Activated naive CD8-positive, alpha-beta T cell (primary cell): ENCODE results near the gene CDC26.
"Not testable (repeated sequence)": the region's sequence is repeated elsewhere in the genome, so short reads cannot be mapped to it uniquely, and the experiment has no call there.

ENCODE experiments used
- H3K27ac Mint-ChIP-seq: one replicate; pipeline ENCODE4 v1.8.0; 2021; ENCODE audit warnings: mixed read lengths
- H3K27me3 Mint-ChIP-seq: one replicate; pipeline ENCODE4 v1.8.0; 2021; ENCODE audit warnings: mixed read lengths
- H3K36me3 Mint-ChIP-seq: one replicate; pipeline ENCODE4 v1.8.0; 2021; ENCODE audit warnings: mixed read lengths
- H3K4me1 Mint-ChIP-seq: one replicate; pipeline ENCODE4 v1.8.0; 2021; ENCODE audit warnings: low read depth, mixed read lengths
- H3K4me3 Mint-ChIP-seq: one replicate; pipeline ENCODE4 v1.8.0; 2021; ENCODE audit warnings: mild to moderate bottlenecking, mixed read lengths
- H3K9me3 Mint-ChIP-seq: one replicate; pipeline ENCODE4 v1.8.0; 2021; ENCODE audit warnings: low read depth, mixed read lengths

The CDC26 gene

DNA sequence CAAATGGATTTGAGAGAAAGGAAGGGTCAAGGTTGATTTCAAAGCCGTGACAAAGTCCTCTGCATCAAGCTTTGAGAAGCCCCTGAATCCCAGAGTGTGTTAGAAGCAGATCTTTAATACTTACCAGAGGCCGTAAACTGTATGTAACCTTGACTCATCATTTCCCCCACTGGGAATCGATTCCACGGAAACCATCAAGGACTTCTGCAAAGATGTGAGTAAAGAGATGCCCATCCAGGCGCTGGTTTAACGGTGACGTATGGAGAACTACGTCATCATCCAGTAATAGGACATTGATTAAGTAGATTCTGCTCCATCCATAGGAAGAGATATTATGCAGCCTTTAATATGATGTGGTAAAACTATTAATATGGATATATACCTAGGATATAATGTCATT is 26.2 kb upstream of the CDC26 start:
- Mint-ChIP-seq H3K4me1 (no peaks in the 10 kb centered on the region), H3K27ac (no peak overlapping the region), H3K36me3 (no peaks in the 10 kb centered on the region), H3K27me3 (no peaks in the 10 kb centered on the region), H3K9me3 (no peaks in the 10 kb centered on the region), H3K4me3 (no peak overlapping the region)

DNA sequence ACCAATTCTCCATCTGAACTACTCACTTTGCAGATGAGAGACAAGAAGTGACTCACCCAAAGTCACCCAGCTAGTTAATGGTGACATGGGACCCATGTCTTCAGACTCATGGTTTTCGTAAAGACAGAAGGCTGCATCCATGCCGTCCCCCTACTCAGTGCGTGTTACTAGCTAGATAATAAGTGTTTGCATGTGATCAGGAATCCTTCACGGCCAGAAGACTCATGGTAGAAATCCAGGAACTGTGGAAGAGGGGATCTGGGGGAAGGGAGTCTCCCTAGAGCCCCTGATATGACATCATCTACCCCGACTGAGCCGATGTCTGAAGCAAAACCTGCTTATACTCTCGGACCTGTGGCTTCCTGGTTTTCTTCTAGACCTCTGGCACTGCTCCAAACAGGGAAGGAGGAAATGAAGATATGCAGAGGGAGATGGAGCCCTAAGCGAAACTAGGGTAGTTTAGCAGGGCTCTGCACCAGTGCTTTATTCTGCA is 24.5 kb upstream of the CDC26 start:
- no peak overlapping the region for H3K4me3 Mint-ChIP-seq
- no peaks in the 10 kb centered on the region for H3K4me1 Mint-ChIP-seq
- H3K27me3 Mint-ChIP-seq = no peaks in the 10 kb centered on the region
- H3K27ac Mint-ChIP-seq = no peak overlapping the region
- H3K36me3 Mint-ChIP-seq = no peaks in the 10 kb centered on the region
- no peaks in the 10 kb centered on the region for H3K9me3 Mint-ChIP-seq

DNA sequence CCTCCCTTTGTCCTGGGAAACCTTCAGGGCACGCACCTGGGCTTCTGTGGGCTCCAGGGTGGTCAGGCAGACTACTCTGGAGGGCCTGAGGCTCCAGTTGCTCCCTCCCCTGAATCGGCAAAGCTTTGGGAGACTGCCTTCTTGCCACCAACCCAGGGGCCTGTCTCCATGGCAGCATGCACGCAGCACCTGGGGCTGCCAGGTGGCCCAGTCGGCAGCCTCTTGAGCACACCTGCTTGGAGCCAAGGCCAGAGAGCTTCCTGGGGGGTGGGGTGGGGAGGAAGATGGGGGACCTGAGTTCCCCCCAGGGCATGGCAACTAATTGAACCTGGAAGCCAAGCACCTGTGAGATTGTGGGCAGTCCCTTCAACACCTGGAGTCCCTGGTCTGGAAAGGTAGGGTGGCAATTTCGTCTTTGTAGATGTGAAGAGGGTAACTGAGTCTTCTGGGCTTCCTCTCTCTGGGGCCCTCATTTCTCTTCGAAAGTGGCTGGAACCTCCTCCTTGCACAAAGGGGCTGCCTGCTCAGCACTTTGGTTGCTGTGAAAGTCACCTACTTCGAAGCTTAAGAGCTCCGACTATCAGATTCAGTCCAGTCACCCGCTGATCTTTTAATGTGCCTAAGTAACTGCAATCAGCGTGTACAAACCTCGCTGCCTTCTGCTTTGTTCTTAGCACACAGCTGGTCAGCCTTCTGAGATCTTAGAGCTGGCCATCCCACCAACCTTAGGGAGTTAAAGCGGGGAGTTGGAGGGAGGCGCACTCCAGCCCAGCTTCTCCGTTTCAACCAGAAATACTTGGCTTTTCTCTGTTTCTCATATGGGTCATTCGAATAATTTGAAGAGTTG is 23.8 kb upstream of the CDC26 start:
- Mint-ChIP-seq H3K36me3 (no peaks in the 10 kb centered on the region), H3K4me1 (no peaks in the 10 kb centered on the region), H3K9me3 (no peaks in the 10 kb centered on the region), H3K27ac (no peak overlapping the region), H3K27me3 (no peaks in the 10 kb centered on the region), H3K4me3 (no peak overlapping the region)

DNA sequence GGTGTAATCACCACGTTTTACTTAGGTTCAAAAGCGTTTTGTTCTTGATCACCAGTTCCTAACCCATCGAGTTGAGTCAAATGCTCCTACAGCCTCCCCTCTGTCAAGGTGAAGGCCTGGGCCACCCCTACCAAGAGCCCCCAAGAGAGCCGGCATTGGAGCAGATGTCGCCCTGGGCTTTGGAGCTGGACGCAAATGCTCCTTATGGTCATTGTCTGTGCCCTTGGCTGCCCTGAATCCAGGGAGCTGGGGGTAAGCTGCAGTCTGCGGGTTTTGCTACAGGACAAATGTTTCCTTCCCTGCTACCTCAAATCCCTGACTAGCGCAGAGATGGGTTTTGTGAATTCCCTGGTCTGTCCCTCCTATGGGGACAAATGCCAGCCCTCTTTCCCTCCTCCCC is 22.9 kb upstream of the CDC26 start:
- Mint-ChIP-seq H3K27ac (no peak overlapping the region), H3K27me3 (no peaks in the 10 kb centered on the region), H3K4me1 (no peaks in the 10 kb centered on the region), H3K4me3 (no peak overlapping the region), H3K9me3 (no peaks in the 10 kb centered on the region), H3K36me3 (no peaks in the 10 kb centered on the region)

DNA sequence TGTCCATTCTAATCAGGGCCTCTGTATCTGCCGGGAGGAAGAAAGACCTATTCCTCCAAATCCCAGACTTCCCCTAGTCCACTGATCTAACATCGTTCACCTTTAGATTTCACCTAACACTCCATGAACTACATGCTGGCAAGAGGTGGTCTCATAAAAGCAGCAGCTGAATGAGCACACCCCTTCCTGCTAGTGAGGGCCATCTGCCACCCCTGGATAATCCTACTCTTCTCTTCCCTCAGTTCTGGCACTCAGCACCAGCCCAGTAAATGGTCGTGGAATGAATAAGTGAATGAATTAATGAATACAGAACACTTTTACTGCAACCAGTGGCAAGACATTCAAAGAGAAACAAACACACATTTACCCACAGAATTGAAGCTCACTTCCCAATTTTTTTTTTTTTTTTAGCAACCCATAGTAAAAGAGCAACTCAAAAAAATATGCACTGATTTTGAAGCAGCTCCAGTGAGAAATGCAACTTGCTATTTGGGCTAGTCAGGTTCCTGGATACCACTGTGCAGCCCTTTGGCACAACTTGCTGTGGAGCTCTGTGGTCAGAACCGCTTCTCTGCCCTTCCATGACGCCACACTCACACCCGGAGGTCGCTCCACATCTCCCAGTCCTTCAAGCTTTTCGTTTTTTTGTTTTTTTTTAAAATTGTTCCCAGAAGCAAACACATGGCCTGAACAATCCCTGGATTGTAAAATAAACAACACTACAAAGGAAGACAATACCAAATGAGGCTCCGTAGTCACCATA is 21.6 kb upstream of the CDC26 start:
- Mint-ChIP-seq H3K9me3 (no peaks in the 10 kb centered on the region), H3K4me3 (no peak overlapping the region), H3K36me3 (no peaks in the 10 kb centered on the region), H3K27ac (no peak overlapping the region), H3K4me1 (no peaks in the 10 kb centered on the region), H3K27me3 (no peaks in the 10 kb centered on the region)

DNA sequence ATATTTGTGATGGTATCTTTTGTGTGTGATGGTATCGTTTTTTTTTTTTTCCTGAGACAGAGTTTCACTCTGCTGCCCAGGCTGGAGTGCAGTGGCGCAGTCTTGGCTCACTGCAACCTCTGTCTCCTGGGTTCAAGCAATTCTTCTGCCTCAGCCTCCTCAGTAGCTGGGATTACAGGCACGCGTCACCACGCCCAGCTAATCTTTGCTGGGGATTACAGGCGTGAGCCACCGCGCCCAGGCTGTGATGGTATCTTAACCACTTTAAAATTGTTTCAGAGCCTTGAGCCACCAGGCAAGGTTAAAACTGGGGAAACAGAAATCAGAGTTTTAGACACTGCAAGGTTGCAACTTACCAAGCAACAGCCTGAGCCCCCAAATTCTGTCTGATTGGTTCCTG is 20.9 kb upstream of the CDC26 start:
- H3K36me3 Mint-ChIP-seq, H3K9me3 Mint-ChIP-seq, H3K27ac Mint-ChIP-seq, H3K27me3 Mint-ChIP-seq, H3K4me3 Mint-ChIP-seq, H3K4me1 Mint-ChIP-seq: not testable (repeated sequence)

DNA sequence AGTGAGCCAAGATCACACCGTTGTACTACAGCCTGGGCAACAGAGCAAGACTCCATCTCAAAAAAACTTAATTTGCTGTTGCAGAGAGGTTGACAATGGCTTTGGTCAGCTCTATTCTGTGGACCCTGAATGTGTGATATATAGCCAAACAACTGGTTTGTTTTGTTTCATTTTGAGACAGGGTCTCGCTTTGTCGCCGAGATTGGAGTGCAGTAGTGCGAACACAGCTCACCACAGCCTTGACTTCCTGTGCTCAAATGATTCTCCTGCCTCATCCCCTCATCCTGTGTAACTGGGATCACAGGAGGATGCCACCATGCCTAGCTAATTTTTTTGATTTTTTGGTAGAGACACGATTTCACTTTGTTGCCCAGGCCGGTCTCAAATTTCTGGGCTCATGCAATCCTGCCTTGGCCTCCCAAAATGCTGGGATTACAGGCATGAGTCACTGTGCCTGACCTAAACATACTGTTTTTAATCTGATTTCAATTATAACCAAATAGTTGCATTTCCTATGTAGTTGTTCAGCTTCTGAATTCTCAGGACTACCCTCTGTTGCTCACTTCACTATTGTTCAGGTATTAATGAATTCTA is 18.0 kb upstream of the CDC26 start:
- H3K36me3 Mint-ChIP-seq = peaks cover 7% of the 10 kb centered on the region
- no peaks in the 10 kb centered on the region for H3K4me1 Mint-ChIP-seq
- H3K9me3 Mint-ChIP-seq = no peaks in the 10 kb centered on the region

DNA sequence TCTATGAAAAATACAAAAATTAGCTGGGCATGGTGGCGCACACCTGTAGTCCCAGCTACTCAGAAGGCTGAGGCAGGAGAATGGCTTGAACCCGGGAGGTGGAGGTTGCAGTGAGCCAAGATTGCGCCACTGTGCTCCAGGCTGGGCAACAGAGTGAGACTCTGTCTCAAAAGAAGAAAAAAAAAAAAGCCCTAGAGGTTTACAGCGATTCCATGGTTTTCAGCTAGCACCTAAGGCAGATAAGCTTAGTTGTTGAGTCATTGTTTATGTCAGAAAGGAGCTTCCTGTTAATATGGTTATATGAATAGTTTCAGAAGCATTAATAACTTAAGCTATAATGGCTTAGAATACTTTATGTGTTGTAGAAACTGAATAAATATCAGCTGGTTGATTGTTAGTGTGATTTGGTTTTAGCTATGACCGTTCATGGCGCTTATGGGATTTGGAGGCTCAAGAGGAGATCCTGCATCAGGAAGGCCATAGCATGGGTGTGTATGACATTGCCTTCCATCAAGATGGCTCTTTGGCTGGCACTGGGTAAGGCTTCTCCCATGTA is 14.8 kb upstream of the CDC26 start:
- no peak overlapping the region for H3K4me3 Mint-ChIP-seq
- H3K27me3 Mint-ChIP-seq = no peaks in the 10 kb centered on the region
- H3K27ac Mint-ChIP-seq = peak overlapping the region; percentile 10
- H3K4me1 Mint-ChIP-seq = no peaks in the 10 kb centered on the region
- H3K9me3 Mint-ChIP-seq = no peaks in the 10 kb centered on the region
- peaks cover 10% of the 10 kb centered on the region for H3K36me3 Mint-ChIP-seq

More for the DNA sequence above, 18.0 kb upstream of the CDC26 start:
- Mint-ChIP-seq H3K4me3 (no peak overlapping the region), H3K27me3 (no peaks in the 10 kb centered on the region), H3K27ac (no peak overlapping the region)

DNA sequence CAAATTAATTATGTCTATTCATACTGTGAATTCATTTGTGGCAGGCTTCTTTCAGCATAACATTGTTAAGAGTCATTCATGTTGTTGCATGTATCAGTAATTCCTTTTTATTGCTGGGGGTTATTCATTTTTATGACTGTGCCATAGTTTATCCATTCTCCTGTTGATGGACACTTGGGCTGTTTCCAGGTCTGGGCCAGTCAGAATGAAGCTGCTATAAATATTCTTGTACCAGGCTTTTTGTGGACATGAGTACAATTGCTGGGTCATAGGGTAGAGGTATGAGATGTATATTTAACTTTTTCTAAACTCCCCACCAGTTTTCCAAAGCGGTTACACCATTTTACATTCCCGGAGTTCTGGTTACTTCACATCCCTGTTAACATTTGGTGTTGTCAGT is 13.7 kb upstream of the CDC26 start:
- Mint-ChIP-seq H3K36me3 (peaks cover 14% of the 10 kb centered on the region), H3K4me3 (no peak overlapping the region)

DNA sequence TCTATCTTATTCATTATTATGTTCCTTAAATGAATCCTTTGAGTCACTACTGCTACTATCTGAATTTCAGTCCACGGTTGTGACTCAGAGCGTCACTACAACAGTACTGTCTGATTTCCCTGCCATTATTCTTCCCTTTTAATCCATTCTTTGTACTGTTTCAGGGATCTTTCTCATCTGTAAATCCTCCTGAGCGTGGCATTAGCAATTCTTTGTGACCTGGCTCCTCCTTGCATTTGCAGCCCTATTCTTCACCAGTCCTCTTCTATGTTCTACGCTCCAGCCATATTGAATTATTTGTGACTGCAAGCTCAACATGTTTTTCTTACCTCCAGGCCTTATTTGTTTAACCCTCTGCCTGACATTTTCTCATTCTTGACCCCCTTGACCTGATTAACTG is 6.0 kb upstream of the CDC26 start:
- H3K36me3 Mint-ChIP-seq = peaks cover 27% of the 10 kb centered on the region

More for the DNA sequence above, 13.7 kb upstream of the CDC26 start:
- Mint-ChIP-seq H3K27me3 (no peaks in the 10 kb centered on the region), H3K9me3 (no peaks in the 10 kb centered on the region), H3K27ac (peak overlapping the region; percentile 77), H3K4me1 (no peaks in the 10 kb centered on the region)

DNA sequence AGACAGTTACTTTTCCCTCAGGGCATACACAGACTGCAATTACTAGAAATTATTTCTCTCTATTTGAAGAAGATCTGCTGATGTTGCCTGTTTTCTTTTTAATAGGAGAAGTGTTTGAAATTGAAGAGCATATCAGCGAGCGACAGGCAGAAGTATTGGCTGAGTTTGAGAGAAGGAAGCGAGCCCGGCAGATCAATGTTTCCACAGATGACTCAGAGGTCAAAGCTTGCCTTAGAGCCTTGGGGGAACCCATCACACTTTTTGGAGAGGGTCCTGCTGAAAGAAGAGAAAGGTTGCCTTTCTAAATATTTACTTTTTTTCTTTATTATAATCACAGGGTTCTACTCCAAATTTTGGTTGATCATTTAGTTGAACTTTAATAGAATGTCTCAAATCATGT is 3.5 kb upstream of the CDC26 start:
- no peaks in the 10 kb centered on the region for H3K27me3 Mint-ChIP-seq
- H3K27ac Mint-ChIP-seq = peak overlapping the region; percentile 3
- H3K36me3 Mint-ChIP-seq = peaks cover 23% of the 10 kb centered on the region
- H3K4me1 Mint-ChIP-seq = peaks cover 32% of the 10 kb centered on the region
- H3K9me3 Mint-ChIP-seq = no peaks in the 10 kb centered on the region
- H3K4me3 Mint-ChIP-seq = peak overlapping the region; percentile 33

More for the DNA sequence above, 6.0 kb upstream of the CDC26 start:
- Mint-ChIP-seq H3K9me3 (no peaks in the 10 kb centered on the region), H3K27ac (peak overlapping the region; percentile 29), H3K4me3 (no peak overlapping the region), H3K4me1 (peaks cover 26% of the 10 kb centered on the region), H3K27me3 (no peaks in the 10 kb centered on the region)

DNA sequence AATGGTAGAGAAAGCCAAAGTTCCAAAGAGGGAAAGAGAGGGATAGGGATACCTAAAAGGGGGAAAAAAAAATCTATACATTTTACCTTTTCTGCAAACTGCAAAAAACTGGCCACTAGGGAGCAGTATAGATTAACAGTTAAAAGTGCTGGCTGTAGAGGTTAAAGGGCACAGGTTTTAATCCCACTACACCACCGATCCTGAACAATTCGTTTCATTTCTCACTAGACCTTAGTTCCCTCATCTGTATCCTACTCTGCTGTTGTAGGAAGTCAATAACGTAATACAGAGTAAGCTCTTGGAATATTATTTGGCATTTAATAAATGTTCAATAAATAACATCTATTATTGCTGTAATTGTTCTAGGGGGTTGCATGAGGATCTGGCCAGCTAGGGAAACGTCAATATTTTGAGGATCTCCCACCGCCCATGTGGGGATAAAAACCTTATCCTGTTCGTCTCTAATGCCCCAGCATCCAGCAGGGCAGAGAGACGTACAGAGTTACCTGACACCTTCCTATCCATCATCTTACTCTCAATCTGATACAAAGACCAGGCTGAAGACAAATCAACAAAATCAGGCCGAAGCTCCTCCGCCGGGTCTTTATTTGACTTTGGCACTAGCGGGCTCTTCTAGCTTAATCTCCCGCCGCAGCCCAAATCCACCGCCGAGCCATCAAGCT is 757 bp downstream of the CDC26 start:
- Mint-ChIP-seq H3K9me3 (no peaks in the 10 kb centered on the region), H3K4me3 (no peak overlapping the region), H3K36me3 (peaks cover 9% of the 10 kb centered on the region), H3K4me1 (peaks cover 31% of the 10 kb centered on the region), H3K27me3 (no peaks in the 10 kb centered on the region), H3K27ac (no peak overlapping the region)

DNA sequence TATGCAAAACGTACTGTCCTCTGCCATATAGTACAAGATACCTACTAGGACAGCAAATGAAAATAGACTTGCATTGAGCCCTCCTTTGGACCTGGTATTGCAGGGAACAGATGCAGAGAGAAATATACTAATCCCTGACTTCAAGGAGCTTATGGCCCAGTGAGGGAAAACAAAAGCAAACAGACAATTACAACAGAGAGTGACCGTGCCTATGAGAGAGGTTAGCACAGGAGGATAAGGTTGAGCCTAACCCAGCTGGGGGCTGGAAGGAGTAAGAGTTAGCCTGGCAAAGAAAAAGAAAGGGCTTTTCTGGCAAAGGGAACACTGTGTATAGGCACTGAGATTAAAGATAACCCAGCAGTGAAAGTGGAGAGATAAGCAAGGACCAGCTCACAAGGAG is 5.5 kb downstream of the CDC26 start:
- Mint-ChIP-seq H3K9me3 (no peaks in the 10 kb centered on the region), H3K4me3 (no peak overlapping the region), H3K27me3 (no peaks in the 10 kb centered on the region), H3K4me1 (peaks cover 21% of the 10 kb centered on the region), H3K27ac (peak overlapping the region; percentile 36), H3K36me3 (peaks cover 3% of the 10 kb centered on the region)

DNA sequence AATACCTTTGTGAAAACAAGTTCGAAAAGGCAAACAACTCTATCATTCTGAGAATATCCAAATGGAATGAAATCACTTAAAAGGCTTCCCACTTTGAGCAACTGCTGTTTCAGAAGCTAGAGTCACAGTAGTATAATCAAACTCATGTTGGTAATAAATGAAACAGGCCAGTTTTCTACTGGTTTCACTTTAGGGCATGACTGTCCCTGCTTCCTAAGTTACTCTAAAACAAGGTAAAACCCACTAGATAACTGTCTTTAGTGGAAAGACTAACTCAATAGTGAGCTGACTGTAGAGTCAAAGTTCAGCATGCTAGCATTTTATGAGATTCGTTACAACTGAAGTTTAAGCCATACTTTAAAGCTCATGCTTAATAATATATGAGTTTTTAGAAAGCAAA is 6.0 kb downstream of the CDC26 start:
- H3K27ac Mint-ChIP-seq = peak overlapping the region; percentile 36
- no peaks in the 10 kb centered on the region for H3K27me3 Mint-ChIP-seq
- H3K4me3 Mint-ChIP-seq = no peak overlapping the region
- peaks cover 20% of the 10 kb centered on the region for H3K4me1 Mint-ChIP-seq
- no peaks in the 10 kb centered on the region for H3K9me3 Mint-ChIP-seq
- peaks cover 5% of the 10 kb centered on the region for H3K36me3 Mint-ChIP-seq
